ENCODE measurements around the gene DENND1A.
"Not testable (repeated sequence)": the region's sequence is repeated elsewhere in the genome, so short reads cannot be mapped to it uniquely, and the experiment has no call there.

DENND1A gene

DNA sequence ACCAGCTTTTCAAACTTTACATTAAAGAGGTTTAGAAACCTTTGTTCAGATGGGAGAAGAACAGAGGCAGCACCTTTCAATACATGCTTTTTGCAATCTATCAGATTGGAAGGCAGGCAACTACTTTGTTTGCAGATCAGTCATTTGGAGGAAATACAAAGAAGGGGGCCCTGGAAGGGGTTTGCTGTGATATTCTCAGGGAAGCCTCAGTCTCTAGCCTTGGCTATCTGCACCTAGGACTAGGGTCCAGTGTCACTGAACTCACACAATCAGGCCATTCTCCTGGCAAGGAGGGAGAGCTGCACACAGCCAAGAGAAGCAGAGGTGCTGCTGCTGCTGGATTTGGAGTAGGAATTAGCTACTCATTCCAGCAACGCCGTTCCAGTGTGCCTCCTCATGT, 494.5 kb downstream of the DENND1A start:
- Mint-ChIP-seq H3K9me3 (no peaks in the 10 kb centered on the region), H3K27me3 (ENCODE audit: low read depth) (no peaks in the 10 kb centered on the region), H3K4me1 (ENCODE audit: low read depth) (no peaks in the 10 kb centered on the region), H3K36me3 (ENCODE audit: low read depth) (no peaks in the 10 kb centered on the region), H3K4me3 (no peak overlapping the region), H3K27ac (no peak overlapping the region)
- DNase-seq (ENCODE audit: low spot score) = no peak

DNA sequence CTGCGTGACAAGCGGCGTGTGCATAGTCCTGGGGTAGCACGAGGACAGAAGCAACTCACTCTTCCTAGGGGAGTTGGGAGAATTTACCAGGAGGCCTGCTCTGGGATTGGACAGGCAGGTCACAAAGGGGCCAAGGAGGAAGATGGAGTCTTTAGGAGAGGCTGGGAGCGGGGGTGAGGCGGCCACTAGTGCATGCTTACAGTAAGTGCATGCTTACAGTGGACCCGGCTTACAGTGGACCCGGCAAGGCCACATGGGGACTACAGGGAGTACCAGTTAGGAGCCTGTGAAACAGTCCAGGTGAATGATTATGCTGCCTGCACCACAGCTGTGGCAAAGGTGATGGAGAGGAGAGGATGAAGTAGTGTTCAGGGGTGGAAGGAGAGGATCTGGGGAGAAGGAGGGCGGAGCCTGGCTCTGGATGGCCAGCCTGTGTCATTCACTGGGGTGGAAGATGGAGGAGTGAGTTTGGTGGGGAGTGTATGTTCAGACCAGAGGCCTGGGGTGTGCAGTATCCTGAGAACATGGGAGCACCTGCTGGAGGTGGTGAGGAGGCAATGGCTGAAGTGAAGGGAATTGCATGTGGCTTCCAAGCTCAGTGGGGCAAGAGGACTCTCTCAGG, 495.2 kb downstream of the DENND1A start:
- no peaks in the 10 kb centered on the region for H3K9me3 Mint-ChIP-seq
- H3K4me3 Mint-ChIP-seq = no peak overlapping the region
- no peaks in the 10 kb centered on the region for H3K27me3 Mint-ChIP-seq (ENCODE audit: low read depth)
- DNase-seq (ENCODE audit: low spot score) = no peak
- H3K36me3 Mint-ChIP-seq (ENCODE audit: low read depth) = no peaks in the 10 kb centered on the region
- no peak overlapping the region for H3K27ac Mint-ChIP-seq
- no peaks in the 10 kb centered on the region for H3K4me1 Mint-ChIP-seq (ENCODE audit: low read depth)

DNA sequence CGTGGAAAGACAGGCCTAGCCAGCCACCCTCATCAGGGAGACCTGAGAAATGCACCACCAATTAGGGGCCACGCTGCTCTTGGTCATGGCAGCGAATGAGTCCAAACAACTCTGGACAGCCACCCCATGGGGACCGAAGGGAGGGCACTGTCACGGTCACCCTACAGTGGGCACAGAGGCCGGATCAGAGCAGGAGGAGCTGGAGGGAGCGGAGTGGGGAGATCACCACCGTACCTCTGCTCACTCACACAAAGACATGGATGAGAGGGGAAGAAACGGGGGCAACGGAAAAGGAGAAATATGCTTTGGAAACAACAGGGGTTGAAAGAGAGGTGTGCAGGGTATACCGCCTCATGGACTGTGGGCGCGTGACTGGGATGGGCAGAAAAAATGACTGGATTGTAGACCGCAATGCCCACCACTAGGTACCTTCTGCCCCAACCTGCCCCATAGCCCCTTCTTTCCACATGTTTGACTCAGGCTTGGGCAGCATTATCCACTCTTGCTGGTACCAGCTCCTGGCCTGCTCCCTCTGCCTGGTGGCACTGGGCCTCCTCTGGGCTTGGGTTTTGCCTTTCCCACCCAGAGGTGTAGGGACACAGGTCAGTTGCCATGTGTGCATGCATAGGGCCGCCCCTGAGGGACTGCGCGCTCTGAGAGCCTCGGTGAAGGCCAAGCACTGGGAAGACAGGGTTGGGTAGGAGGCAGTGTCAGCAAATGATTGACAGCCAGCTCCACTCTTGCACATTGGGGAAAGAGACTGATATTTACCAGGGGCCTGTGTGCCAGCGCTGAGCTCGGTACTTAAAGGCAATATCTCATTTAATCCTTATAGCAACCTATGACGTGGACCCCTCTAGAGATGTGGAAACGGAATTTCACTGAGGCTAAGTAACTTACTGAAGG, 497.3 kb downstream of the DENND1A start:
- no peak for DNase-seq (ENCODE audit: low spot score)
- Mint-ChIP-seq H3K4me3 (no peak overlapping the region), H3K36me3 (ENCODE audit: low read depth) (no peaks in the 10 kb centered on the region), H3K27ac (no peak overlapping the region), H3K27me3 (ENCODE audit: low read depth) (no peaks in the 10 kb centered on the region), H3K4me1 (ENCODE audit: low read depth) (no peaks in the 10 kb centered on the region), H3K9me3 (no peaks in the 10 kb centered on the region)

DNA sequence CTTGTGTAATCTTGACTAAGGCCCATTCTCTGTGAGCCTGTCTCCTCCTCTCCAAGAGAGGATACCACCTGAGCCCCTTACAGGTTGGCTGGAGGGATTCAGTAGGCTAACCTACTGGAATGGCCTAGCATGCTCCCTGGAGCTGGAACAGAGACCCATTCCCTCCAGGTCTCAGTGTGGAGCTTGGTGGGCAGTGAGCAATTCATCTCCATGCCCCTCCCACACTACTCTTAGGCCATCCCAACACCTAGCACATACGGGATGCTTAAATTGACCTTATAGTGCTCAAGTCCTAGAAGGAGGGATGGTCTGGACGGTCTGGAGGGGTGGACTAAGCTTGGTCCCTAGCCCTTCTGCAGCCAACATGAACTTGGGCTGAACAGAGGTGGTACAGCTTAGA, 498.3 kb downstream of the DENND1A start:
- no peak for DNase-seq (ENCODE audit: low spot score)
- H3K27me3 Mint-ChIP-seq (ENCODE audit: low read depth) = no peaks in the 10 kb centered on the region
- H3K36me3 Mint-ChIP-seq (ENCODE audit: low read depth) = no peaks in the 10 kb centered on the region
- no peaks in the 10 kb centered on the region for H3K4me1 Mint-ChIP-seq (ENCODE audit: low read depth)
- no peaks in the 10 kb centered on the region for H3K9me3 Mint-ChIP-seq
- H3K27ac Mint-ChIP-seq = no peak overlapping the region
- H3K4me3 Mint-ChIP-seq = no peak overlapping the region

DNA sequence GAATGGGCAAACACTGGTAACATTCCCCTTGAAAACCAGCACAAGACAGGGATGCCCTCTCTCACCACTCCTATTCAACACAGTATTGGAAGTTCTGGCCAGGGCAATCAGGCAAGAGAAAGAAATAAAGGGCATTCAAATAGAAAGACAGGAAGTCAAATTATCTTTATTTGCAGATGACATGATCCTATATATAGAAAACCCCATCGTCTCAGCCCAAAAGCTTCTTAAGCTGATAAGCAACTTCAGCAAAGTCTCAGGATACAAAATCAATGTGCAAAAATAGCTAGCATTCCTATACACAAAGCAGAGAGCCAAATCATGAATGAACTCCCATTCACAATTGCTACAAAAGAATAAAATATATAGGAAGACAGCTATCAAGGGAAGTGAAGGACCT, 501.5 kb downstream of the DENND1A start:
- H3K9me3 Mint-ChIP-seq; H3K36me3 Mint-ChIP-seq (ENCODE audit: low read depth); H3K27me3 Mint-ChIP-seq (ENCODE audit: low read depth); H3K4me3 Mint-ChIP-seq; H3K4me1 Mint-ChIP-seq (ENCODE audit: low read depth); DNase-seq (ENCODE audit: low spot score); H3K27ac Mint-ChIP-seq: not testable (repeated sequence)

DNA sequence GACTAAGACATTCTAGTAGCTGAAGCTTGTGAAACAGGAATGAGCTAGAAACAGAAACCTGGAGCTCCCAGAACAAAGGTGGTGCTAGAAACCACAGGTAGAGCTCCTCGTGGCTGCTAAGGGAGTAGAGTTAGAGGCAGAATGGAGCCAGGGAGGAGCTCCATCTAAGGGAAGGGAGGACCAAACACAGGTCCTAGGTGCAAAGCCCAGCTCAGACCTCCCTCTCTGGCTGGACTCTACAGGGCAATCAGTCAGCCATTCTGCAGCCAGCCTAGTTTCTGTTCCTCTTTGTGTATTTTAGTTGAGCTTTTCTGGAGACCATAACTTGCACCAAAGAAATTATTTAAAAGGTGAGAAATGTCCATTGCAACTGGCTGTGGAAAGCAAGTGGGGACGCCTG, 503.5 kb downstream of the DENND1A start:
- H3K4me3 Mint-ChIP-seq = no peak overlapping the region
- no peaks in the 10 kb centered on the region for H3K9me3 Mint-ChIP-seq
- no peaks in the 10 kb centered on the region for H3K4me1 Mint-ChIP-seq (ENCODE audit: low read depth)
- no peak for DNase-seq (ENCODE audit: low spot score)
- no peak overlapping the region for H3K27ac Mint-ChIP-seq
- no peaks in the 10 kb centered on the region for H3K27me3 Mint-ChIP-seq (ENCODE audit: low read depth)
- H3K36me3 Mint-ChIP-seq (ENCODE audit: low read depth) = no peaks in the 10 kb centered on the region

DNA sequence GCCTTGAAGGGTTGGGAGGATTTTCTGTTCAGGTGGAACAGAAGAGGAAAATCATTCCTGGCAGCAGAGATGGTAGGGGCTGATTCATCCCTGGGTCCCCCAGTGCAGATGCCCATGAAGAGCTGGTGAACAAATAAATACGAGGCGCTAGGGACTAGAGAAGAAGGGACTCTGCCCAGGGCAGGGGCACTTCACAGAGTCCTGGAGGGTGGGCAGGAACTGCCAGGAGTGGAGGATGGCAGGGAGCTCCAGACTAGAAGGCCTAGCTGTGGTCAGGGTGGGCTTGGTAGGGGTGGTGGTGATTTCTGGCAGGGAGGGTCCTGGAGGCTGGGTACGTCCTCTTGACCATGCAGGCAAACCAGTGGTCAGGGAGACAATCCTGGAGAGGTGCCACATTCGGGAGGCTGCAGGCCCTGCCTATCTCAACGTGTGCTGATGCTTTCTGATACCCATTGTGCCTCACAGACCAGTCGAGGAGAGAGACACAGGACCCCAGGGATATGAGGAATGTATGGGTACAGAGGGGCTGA, 504.0 kb downstream of the DENND1A start:
- no peaks in the 10 kb centered on the region for H3K27me3 Mint-ChIP-seq (ENCODE audit: low read depth)
- no peak for DNase-seq (ENCODE audit: low spot score)
- no peaks in the 10 kb centered on the region for H3K36me3 Mint-ChIP-seq (ENCODE audit: low read depth)
- H3K4me1 Mint-ChIP-seq (ENCODE audit: low read depth) = no peaks in the 10 kb centered on the region
- H3K4me3 Mint-ChIP-seq = no peak overlapping the region
- no peaks in the 10 kb centered on the region for H3K9me3 Mint-ChIP-seq
- H3K27ac Mint-ChIP-seq = no peak overlapping the region

DNA sequence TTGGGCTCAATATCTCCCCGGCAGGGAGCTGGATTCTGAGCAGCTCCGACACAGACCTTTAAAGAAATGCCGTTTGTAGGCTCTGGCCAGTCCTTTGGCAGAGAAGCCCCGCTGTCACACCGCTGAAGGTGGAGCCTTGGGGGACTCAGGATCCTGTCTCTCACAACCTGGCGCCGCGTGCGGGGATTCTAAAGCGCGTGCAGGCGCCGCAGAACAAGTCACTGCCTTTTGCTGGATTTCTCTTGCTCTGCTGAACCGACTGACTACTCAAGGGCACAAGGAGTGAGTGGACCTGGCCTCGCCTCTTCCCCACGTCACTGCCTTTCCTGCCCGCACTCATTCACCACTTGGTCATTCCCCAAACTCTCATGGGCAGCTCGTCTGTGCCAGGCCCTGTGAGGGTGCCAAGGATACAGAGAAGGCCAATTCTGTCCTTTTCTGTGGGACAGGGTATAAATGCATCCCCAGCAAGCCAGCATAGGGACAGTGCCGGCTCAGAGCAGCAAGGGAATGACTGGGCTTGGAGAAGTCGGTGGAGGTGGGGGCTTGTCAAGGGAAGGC, 504.6 kb downstream of the DENND1A start:
- H3K27me3 Mint-ChIP-seq (ENCODE audit: low read depth) = no peaks in the 10 kb centered on the region
- H3K27ac Mint-ChIP-seq = no peak overlapping the region
- no peak for DNase-seq (ENCODE audit: low spot score)
- no peaks in the 10 kb centered on the region for H3K36me3 Mint-ChIP-seq (ENCODE audit: low read depth)
- no peaks in the 10 kb centered on the region for H3K9me3 Mint-ChIP-seq
- H3K4me3 Mint-ChIP-seq = no peak overlapping the region
- H3K4me1 Mint-ChIP-seq (ENCODE audit: low read depth) = no peaks in the 10 kb centered on the region

DNA sequence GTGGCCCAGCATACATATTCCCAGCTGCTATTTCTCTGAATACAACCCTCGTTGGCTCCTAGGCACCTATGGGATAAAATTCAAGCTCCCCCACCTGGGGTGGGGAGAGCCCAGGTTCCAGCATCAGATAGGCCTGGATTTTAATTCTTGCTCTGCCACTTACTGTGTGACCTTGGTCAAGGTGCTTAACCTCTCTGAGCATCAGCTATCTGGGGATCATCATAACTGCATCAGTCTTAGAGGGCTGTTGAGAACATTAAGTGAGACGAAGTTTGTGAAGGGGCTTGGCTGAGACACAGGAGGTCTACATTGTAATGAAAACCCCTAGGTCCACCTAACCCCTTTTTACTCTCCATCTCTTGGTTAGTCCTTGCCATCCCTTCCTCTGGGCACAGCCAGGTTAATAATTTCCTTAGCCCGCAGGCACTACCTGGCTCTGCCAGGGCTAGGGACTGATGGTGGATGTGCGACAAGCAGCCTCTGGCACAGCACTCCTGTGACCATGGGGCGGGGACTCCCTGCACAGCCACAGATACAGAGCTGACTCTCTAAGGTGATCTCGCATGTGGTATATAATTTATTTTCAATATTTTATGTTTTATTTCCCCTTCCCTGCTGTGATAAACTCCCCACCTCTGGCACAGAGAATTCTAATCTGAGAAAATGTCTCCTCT, 505.2 kb downstream of the DENND1A start:
- H3K27me3 Mint-ChIP-seq (ENCODE audit: low read depth) = no peaks in the 10 kb centered on the region
- H3K36me3 Mint-ChIP-seq (ENCODE audit: low read depth) = no peaks in the 10 kb centered on the region
- no peak overlapping the region for H3K27ac Mint-ChIP-seq

DNA sequence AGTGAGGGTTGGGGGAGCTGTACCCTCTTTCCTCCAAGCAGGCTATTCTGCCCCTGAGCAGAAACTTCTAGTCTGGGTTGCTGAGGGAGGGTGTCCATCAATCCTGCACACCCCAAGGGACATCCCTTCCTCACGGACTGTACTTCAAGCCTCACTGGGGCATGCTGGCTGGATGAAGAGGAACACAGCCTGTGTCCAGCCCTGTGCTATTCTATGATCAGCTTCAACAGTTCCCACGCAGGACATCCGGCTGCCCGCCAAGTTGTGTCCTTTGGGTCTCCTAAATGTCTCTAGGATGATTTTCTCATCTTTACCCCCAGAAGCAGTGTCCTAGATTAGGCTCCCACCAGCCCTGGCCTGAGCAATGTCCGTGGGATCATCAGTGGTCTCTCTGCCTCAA, 505.8 kb downstream of the DENND1A start:
- no peaks in the 10 kb centered on the region for H3K36me3 Mint-ChIP-seq (ENCODE audit: low read depth)
- no peak overlapping the region for H3K4me3 Mint-ChIP-seq
- no peaks in the 10 kb centered on the region for H3K27me3 Mint-ChIP-seq (ENCODE audit: low read depth)
- H3K27ac Mint-ChIP-seq = no peak overlapping the region
- DNase-seq (ENCODE audit: low spot score) = no peak
- H3K9me3 Mint-ChIP-seq = no peaks in the 10 kb centered on the region
- H3K4me1 Mint-ChIP-seq (ENCODE audit: low read depth) = no peaks in the 10 kb centered on the region

More for the DNA sequence above, 505.2 kb downstream of the DENND1A start:
- no peak for DNase-seq (ENCODE audit: low spot score)
- Mint-ChIP-seq H3K4me1 (ENCODE audit: low read depth) (no peaks in the 10 kb centered on the region), H3K9me3 (no peaks in the 10 kb centered on the region), H3K4me3 (no peak overlapping the region)

DNA sequence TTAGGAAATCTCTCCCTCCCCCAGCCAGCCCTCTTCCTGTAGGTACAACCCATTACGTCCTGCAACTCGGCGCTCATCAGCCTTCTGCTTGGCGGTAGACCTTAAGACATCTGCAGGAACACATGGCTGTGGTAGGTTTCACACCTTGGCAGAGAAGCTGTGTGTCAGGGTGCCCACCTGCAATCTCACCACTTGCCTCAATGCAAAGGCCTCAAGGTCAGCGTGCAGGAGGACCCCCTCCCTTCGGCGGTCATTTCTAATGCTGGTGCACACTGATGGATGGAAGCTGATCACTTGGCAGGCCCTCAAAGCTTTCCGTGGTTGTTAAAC, 506.6 kb downstream of the DENND1A start:
- no peaks in the 10 kb centered on the region for H3K4me1 Mint-ChIP-seq (ENCODE audit: low read depth)
- no peaks in the 10 kb centered on the region for H3K27me3 Mint-ChIP-seq (ENCODE audit: low read depth)
- no peaks in the 10 kb centered on the region for H3K9me3 Mint-ChIP-seq
- H3K4me3 Mint-ChIP-seq = no peak overlapping the region
- DNase-seq (ENCODE audit: low spot score) = no peak
- no peaks in the 10 kb centered on the region for H3K36me3 Mint-ChIP-seq (ENCODE audit: low read depth)
- H3K27ac Mint-ChIP-seq = no peak overlapping the region

DNA sequence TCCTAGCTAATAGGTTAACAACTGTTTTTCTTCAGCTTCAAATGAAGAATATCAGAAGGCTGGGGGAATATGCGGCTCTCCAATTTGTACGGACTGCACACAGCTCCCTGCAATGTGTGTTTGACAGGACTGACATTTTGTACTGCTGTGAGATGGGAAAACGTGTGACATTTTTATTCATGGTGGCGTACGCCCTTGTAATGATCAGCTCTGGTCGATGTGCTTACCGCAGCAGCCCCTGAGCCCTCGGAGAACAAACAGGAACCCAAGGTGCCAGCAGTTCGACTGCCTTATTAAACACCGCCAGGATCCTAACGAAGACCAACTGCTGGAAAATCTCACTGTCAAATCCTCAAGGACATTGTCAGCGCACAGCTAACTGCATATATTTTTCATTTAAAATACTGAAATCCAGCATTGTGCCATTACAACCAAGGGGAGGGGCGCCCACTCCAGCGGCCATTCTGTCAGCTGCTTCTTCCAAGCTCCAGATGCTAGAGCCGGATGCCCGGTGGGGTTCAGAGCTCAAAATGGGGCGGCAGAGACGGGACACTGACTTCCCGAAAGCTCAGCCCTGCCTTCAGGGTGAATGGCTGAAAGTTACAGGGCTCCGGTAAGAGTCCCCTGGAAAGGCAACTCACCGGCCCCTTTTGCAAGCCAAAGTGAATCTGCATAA, 507.2 kb downstream of the DENND1A start:
- Mint-ChIP-seq H3K4me1 (ENCODE audit: low read depth) (no peaks in the 10 kb centered on the region), H3K9me3 (no peaks in the 10 kb centered on the region), H3K27me3 (ENCODE audit: low read depth) (no peaks in the 10 kb centered on the region), H3K4me3 (no peak overlapping the region), H3K36me3 (ENCODE audit: low read depth) (no peaks in the 10 kb centered on the region), H3K27ac (no peak overlapping the region)
- no peak for DNase-seq (ENCODE audit: low spot score)

DNA sequence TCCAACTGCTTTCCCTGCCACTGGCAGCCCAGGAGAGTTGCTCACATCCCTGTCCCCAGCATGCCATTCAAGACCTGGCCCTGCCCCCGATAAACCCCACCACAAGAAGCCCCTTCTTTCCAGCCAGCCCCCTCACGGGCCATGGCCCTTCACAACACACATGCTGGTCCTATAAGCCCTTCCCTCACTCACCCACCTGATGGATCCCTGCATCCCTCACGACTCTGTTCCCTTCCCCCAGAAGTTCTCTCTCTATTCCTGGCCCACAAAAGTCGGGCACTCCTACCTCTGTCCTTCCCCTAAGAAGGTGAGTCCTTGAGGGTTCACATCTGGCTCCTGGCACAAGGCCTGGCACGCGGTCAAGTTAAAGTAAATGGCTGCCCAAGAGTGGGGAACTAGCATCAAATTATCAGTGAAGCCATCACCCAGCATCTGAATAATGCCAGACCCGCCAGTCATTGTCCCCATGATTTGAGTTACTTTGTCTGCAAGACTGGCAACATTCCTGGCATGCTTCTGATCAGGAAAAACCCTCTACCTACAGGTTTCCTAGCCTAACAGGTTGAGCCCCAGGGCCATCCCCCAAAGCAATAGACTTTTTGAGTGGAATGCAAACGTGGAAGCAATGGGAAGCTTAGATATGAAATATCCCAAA, 508.0 kb downstream of the DENND1A start:
- H3K27me3 Mint-ChIP-seq (ENCODE audit: low read depth) = no peaks in the 10 kb centered on the region
- no peaks in the 10 kb centered on the region for H3K4me1 Mint-ChIP-seq (ENCODE audit: low read depth)
- DNase-seq (ENCODE audit: low spot score) = no peak
- no peak overlapping the region for H3K27ac Mint-ChIP-seq
- H3K36me3 Mint-ChIP-seq (ENCODE audit: low read depth) = no peaks in the 10 kb centered on the region
- H3K4me3 Mint-ChIP-seq = no peak overlapping the region
- H3K9me3 Mint-ChIP-seq = no peaks in the 10 kb centered on the region
